NCI-H524 treated with DMSO at 0.1 percent for 48 hours (cell line): Measurements from ENCODE around the gene BRD4.

Experiments used
- DNase-seq: peaks from one replicate; lab custom pipeline; 2025; lab: John Stamatoyannopoulos, UW

The BRD4 gene

DNA sequence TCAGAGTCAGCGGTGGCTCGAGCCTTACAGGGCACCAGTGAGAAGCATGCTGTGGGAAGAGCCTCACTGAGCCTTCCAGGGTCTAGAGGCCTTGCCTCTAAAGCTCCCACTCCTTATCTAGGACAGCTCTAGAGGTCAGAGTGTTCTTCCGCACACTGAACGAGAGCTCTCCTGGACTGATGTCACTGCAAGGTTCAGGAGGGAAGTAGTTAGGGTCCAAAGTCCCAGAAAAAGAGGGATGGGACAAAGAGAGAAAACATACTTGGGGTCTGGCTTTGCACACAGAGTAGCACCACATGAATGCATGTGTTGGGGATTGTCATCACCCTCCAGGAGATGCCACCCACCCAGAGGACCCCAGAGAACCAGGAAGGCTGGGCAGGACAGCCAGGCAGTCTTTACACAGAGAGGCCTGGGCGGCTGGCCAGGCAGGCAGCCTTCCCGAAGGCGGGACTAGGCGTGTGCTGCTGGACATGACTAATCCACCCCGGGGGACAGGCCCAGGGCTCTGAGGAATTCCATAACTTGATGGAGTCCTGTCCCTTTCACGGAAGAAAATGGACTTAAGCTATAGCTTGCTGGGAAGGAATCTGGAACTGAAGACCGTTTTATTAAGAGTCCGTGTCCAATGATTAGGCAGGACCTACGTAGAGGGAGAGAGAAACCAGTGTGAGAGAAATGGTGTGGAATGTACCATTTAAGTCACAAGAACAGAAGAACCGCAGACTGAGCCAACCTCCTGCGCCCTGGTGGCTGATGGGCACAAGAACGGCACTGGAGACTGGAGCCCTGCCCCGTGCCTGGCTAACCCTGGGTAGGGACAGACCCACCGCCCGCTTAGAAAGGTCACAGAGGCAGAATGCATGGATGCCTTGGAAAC, 83.5 kb downstream of the BRD4 start:
- no peak for DNase-seq

DNA sequence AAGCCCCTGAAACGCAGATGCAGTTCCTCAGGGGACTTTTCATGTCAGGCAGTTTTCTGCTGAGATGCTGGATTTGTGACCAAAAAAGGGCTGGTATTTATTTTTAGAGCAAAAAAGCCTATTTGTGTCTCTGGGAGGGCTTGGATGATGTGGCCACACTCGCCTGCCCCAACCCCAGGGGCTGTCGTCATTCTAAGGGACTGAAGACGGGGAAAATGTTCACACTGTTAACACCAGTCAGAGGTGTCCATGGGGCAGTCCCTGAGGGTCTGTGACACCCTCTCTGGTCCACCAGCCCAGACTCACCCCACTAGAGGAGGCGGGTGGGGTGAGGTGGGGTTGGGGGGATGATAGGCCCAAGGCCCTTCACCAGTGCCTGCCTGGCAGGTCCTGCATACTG, 84.2 kb downstream of the BRD4 start:
- DNase-seq: no peak

DNA sequence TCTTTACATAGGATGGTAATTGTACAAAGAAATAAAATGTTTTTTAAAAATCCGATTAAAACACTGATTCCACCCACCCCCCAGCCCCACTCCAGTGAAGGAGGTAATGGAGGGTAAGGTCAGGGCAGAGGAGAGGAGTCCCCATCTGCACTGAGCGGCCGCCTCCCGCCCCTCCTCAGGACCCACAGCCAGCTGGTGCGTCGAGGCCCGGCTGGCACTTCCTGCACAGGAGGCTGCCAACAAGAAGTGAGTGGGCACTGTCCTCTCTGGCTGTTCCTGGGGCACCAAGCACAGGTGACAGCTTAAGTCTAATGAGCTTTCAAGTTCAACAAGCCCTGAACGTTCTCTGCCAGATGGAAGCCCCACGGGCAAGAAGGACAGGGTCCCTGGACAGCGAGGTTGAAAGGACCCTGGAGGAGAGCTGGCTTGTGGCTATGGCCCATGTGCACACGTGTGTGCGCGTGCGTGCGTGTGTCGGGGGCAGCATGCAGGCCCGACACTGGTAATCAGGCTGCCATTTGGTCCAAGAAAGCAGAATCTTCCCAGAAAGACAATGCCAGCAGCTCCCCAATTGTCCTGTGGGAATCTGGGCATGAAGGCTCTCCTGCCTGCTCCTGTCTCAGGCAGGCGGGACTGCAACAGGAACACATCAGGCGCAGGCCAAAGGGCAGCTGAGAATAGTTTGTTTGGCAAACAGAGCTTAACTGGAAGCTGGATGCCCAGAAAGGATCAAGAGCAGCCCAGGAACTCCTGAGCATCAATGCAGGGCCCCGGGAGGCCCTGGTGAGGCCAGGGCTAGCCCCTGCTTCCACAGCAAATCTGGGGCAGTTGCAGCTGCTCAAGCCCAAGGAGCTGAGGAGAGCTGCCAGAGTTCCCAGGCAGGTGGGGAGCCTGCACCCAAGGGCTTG, 85.0 kb downstream of the BRD4 start:
- peak; percentile 48 for DNase-seq

DNA sequence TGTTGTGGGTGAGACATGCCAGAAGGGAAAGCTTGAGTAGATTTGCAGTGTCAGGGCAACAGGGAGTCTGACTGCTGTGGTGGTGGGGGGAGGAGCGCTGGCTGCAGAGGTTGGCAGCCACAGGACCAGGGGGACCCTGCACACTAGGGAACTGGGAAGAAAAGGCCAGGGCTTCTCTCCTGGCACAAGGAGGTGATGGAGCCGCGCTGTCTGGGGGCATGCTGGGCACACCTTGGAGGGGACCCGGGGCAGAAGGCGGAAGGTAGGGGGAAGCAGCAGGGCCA, 86.2 kb downstream of the BRD4 start:
- DNase-seq: no peak

DNA sequence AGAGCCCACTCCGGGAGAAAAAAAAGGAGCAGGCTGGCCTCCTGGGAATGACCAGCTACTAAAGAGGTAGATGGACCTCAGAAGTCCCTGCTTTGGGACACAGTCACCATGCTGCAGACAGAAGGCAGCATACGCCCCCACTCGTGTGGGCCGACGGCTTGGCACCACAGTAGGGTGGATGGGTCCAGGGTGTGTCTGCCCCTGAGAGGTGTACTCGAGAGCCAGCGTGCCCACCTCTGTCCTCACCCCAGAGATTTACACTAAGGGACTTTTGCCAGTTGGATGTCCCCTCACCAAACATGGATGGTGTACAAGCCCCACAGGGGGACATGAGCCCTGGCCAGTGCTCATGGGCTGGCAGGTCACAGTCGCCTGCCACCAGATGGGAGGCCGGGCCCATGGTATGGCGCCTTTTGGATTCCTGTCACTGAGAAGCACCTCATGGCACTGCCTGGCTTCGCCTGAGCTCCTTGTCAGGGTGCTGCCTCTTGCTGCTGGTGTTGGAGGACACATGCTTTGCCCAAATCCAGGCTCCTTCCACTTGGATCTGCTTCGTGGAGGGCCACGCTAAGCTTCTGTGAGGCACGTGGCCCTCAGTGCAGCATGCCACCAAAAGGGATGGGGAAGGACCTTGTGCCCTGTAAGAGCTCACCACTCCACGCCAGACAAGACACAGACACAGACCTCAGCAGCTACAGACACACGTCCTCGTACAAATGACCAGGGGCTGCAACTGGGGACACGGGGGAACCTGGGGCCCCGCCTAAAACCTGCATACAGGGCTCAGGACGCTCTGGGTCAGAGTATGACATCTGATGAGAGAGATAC, 86.8 kb downstream of the BRD4 start:
- no peak for DNase-seq

DNA sequence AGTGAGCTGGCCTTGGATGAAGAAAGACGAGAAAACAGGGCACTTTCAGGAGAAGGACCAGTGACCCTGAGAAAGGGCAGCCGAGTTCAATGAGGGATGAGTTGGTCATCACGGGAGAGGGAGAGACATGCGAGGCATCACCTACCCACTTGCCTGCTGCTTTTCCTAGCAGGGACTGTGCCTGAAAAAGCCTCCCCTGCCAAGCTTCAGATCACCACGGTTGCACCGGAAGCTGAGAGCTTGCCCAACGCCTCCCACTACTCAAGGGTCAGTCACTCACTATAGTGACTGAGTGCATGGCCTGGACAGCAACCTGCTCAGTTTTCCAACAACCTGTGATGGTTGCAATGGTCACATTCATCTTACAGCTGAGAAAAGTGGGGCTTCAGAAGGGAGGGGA, 87.5 kb downstream of the BRD4 start:
- no peak for DNase-seq

DNA sequence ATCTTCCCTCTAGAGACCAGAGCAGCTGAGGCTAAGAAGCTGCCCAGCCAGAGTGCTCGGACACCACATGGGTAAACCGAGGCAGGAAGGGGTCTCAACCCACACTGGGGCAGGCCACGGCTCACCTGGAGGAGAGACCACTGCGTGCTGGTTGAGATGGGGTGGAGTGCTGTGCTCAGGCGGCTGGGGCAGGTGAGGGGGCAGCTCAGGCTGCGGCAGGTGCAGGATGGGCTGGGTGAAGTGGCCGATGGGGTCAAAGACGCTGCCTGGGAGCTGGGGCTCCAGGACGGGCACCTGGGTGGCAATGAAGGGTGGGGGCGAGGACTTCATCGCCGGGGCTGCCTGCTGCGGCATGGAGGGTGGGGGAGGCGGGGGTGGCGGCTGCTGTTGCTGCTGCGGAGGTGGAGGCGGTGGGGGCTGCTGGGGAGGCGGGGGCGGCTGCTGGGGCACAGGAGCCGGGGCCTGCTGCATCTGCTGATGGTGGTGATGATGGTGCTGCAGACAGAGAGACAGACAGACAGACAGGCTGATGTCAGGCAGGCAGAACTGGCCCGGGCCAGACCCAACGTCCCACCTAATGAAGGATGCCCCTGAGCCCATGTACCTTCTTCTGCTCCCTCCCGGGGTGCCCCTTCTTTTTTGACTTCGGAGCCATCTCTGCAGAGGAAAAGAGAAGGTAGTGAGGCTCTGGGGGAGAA, 88.1 kb downstream of the BRD4 start:
- DNase-seq: no peak

DNA sequence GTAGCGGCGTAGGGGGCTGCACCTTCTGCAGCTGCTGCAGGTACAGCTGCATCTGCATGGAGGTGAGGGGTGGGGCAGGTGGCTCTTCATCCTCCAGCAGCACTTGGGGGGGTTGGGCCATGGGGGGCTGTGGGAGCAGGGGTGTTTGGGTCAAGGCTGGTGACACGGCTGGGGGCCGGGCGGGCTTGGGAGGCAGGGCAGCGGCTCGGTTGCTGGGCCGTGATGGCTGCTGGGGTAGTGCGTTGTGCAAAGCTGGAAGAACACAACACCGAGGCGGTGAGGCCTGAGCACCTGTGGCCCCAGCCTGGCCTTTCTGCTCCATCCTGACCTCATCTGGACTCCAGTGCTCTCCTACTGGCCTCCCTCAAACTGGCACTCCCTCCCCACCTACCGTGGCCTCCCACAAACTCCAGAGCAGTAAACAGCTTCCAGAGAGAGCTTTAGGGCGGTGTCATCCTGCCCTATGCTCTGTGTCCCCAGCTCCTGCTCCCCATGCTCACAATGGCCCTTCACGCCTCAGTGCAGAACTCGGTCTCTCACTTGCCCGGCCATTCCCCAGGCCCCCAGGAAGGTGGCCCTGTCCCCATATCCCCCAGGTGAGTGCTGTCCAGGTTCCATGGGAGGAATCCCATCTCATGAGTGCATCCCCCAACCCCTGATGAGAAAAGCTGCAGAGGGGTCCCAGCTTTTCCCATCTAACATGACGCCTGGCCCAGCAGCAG, 88.9 kb downstream of the BRD4 start:
- DNase-seq: no peak

DNA sequence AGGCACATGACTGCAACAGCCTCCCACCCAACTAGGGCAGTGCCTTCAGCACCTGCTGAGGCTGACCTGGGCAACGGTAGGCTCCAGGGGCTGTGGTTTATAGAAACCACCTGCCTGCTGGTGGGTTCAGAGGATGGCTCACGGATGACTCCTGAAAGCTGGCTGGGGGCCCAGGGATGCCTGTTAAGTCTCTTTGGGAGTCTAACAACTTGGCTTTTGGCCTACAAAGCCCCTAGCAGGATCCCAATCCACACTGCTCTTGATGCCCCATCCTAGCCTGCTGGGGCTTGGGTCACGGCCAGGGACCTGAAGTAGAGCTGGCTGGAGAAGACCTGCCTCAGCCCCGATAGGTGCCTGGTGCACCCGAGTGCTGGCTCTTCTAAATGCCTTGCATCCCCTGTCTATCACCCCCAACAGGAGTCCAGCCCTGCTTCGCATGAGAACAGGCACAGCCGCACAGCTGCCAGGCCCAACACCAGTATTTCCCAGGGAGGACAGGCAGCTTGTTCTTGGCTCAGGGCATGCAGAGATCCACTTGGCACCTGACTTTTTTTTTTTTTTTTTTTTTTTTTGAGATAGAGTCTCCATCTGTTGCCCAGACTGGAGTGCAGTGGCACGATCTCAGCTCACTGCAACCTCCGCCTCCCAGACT, 91.0 kb downstream of the BRD4 start:
- no peak for DNase-seq

DNA sequence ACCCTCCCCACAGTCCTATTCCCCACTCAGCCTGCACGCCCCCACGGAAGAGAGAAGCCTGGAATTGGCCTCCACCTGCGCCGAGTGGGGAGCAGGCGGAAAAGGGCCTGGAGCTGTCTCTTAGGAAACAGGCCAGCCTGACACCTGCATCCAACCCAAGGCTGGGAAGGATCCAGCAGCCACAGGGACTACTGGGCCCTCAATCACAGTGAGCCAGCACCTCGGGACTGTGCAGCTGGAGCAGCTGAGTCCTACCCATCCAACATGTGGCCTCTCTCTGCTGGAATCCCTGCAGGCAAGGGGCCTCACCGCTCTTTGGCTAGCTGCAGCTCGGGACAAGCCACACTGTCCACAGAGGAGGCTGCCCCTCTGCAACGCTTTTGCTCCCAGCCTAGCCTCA, 91.8 kb downstream of the BRD4 start:
- no peak for DNase-seq

DNA sequence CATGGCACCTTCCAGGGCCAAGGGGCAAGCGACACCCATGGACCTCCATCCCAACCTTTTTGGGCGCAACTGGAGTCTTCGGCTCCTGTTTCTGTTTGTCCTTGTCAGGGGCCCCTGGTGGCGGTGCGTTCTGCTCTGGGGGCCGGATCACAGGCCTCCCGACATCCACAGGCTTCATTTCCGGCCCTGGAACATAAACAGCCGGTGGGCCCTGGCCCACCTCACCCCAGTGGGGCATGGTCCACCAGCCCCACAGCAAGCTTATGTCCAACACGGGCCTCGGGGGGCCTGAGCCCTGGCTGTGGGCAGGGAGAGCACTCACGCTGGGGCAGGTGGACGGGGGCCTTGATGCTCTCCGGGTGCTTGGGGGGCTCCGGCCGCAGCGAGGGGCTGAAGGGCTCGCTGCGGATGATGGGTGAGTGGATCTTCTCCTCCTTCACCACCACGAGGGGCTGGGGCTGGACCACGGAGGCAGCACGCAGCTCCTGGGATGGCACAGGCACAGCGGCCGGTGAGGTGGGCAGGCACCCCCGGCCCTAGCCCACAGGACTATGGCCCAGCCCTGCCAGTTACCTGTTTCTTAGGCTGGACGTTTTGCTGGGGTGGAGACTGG, 92.9 kb downstream of the BRD4 start:
- DNase-seq: no peak

DNA sequence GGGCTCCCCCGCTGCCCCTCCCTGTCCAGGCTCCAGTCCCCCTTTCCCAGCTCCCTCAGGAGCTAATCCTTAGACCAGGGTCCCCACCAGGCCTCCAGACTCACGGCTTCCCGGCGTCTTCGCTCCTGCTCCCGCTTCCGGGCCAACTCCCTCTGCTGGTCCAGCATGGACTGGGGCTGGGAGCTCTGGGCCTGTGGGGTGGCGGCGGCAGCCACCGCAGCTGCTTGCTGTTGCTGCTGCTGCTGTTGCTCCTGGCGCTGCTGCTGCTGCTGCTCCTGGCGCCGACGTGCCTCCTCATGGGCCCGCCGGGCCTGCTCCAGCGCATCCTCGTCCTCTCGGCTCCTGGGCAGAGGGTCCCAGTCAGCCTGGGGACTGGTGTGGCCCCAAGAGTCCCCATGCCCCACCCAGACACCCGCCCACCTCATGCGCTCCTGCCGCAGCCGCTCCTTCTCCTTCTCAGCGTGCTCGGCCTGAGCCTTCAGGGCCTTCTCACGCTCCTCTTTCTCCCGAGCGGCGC, 93.6 kb downstream of the BRD4 start:
- DNase-seq: no peak

DNA sequence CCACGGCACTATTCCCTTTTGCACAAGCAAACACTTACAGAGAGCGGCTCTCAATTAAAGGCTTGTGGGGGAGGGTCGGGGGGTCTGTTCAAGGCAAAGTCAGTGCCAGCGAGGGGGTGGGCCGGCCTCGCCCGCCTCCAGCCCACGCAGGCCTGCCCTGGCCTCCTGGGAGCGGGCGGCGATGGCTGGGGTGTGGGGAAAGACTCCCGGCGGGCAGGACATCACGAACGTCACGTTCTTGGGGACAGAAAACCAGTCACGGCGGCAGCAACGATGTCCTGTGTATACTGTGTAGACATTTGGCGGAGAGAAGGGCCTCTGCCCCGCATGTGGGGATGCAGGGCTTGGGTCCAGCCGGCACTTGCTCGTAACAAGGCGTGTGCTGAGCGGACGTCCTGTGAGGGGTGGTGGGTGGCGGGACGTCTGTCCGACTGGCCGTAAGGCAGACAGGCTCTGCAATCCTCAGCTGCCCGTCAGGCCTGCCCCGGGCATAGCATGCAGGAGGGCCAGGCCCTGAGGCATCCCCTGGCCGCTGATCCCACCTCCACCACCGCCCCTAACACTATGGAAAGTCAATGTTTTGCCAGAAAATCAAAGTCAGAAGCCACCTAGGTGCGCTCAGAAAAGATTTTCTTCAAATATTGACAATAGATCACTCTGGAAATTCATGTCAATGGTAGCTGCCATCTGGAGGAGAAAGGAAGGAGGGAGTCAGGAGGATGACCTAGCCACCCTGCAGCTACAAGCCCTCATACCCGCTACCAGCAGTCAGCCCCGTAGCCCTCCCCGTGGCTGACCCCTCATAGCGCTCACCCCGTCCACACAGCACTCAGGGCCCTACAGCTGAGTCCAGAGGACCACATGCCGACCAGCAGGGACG, 94.3 kb downstream of the BRD4 start:
- DNase-seq: no peak

DNA sequence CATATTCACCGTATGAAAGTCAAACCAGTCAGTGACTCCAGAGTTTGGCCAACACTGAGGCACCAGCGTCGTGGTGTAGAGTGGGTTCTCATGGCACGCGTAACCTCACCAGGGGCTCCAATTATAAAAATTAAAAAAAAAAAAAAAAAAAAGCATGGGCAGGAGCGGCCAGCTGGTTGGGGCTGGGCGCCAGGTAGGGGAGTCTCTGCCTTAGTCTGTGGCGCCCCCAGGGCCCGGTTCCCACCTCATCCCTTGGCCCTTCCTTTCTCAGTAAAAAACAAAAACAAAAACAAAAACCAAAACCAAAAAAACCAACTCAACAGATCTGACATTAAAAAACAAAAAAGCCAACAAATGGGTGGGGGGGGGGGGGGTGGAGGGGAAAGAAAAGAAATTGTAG, 95.5 kb downstream of the BRD4 start:
- no peak for DNase-seq

DNA sequence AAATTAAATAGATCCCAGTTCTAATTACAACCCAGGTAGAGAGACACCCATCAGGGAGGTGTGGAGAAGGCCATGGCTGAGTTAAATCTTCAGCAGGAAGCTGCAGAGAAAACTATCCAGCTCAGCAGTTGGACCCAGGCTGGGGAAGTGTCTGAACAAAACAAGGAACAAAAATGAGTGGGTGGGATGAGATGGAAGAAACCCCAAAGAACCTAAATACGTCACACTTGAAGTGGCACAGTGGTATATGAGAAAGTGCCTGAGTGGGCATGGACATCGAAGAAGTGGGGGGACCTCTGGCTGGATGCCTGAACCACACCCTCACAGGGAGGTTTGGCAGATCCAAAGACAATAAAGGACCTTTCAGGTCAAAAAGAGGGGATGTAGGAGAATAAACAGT, 96.6 kb downstream of the BRD4 start:
- DNase-seq: no peak

DNA sequence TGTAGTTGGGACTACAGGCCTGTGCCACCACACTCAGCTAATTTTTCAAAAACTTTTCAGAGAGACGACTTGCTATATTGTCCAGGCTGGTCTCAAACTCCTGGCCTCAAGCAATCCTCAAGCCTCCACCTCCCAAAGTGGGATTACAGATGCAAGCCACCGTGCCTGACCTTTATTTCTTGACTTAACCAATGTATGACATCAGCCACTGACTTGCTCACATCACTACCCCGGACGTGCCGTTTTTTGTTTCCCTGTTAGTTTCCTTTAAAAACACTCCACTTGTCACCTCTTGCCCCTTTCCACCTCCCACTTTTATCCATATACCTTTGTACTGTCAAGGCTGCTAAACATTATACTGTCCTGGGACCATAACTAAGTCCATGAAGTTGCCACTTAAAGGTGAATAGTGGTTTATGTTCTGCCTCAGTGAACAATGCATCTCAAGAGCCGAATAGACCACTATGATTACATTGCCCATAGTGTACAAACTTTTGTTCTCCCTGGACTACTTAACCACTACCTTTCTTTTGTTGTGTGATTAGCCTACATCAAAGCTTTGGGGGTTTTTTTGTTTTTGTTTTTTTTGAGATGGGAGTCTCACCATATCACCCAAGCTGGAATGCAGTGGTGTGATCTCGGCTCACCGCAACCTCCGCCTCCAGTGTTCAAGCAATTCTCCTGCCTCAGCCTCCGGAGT, 97.8 kb downstream of the BRD4 start:
- DNase-seq: no peak

DNA sequence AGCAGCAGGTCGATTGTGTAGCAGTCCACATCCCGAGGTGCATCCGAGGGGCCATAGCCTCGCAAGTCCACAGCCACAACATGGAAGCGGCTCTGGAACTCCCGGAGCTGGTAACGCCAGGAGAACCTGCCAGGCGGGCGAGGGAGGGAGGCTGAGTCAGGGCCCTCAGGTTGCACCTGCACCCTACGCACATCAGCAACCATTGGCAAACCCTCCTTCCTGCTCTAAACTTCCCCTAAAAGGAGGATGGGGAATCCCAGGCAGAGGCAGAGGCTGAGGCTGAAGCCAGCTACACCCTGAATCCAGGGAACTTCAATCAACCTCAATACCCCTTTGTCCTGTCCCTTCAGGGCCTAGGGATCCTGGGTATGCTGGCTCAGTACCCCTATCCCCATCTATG, 101.1 kb downstream of the BRD4 start:
- DNase-seq: no peak

DNA sequence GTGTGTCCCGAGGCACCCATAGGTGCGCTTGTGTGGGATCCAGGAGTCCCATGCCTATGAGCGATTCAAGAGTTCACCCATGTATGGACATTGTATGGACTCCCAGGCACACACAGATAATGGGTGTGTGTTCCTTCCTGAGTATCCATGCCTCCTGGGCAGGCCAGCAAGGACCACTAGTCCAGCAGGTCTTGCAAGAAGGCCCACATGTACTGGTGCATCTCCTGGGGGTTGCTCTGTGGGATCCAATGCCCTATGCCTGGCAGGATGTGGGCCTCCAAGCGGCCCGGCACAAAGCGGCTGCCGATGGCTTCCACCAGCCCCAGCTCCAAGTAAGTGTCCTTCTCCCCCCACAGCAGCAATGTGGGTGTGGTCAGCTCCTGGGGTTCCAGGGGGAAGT, 105.1 kb downstream of the BRD4 start:
- DNase-seq: no peak
